ENCODE measurements around the gene HTR1B. TPM values are rescaled to one million over a fixed set of nuclear protein-coding genes. Genes with fewer than 3 reads are reported as not detected.

HTR1B gene
- total and polyA plus RNA-seq, 10 donors = 0.16 to 0.39 (median 0.20) TPM; not detected in 7

GRCh38 chr6:77445214-77445613 lies 18.1 kb downstream of the HTR1B start:
- intact Hi-C loops (cut with DNase I; ENCODE audit: low total_unique reads) = no loop called here
- WGBS, 5 donors = 37 to 60% (median 49%) methylated on average over 2 of the region's 2 CpGs
- H3K36me3 ChIP-seq = no peaks in the 10 kb centered on the region
- no peak for DNase-seq
- H3K4me1 ChIP-seq = no peaks in the 10 kb centered on the region
- H3K27ac ChIP-seq = no peak overlapping the region
- H3K9me3 ChIP-seq = peaks cover 0 to 8% (median 2%) of the 10 kb centered on the region in 8 donors
- H3K27me3 ChIP-seq (replicated peaks in 1 of 7) = no peaks in the 10 kb centered on the region
- H3K4me3 ChIP-seq = no peak overlapping the region
- TF ChIP-seq POLR2AphosphoS5 (IDR thresholded peaks at IDR 0.05) (no peak), POLR2A (IDR thresholded peaks at IDR 0.05) (no peak), CTCF (IDR thresholded peaks at IDR 0.05 in 8 of 11, conservative IDR thresholded peaks at IDR 0.05 in 3 of 11) (no peak)

GRCh38 chr6:77440206-77440976 lies 22.9 kb downstream of the HTR1B start:
- TF ChIP-seq POLR2AphosphoS5 (IDR thresholded peaks at IDR 0.05) (no peak), CTCF (IDR thresholded peaks at IDR 0.05 in 8 of 11, conservative IDR thresholded peaks at IDR 0.05 in 3 of 11) (no peak)
- WGBS, 5 donors = 55 to 73% (median 60%) methylated on average over 3 of the region's 3 CpGs
- intact Hi-C loops (cut with DNase I; ENCODE audit: low total_unique reads) = no loop called here
- H3K4me3 ChIP-seq = no peak overlapping the region
- no peaks in the 10 kb centered on the region for H3K36me3 ChIP-seq
- peaks cover 0 to 6% (median 2%) of the 10 kb centered on the region in 8 donors for H3K9me3 ChIP-seq
- H3K4me1 ChIP-seq = no peaks in the 10 kb centered on the region
- no peaks in the 10 kb centered on the region for H3K27me3 ChIP-seq (replicated peaks in 1 of 7)
- H3K27ac ChIP-seq = no peak overlapping the region
- no peak for DNase-seq

- Histone ChIP-seq H3K9me3 (no peaks in the 10 kb centered on the region), H3K36me3 (no peaks in the 10 kb centered on the region), H3K27me3 (replicated peaks in 1 of 7) (no peaks in the 10 kb centered on the region), H3K4me3 (no peak overlapping the region), H3K4me1 (no peaks in the 10 kb centered on the region), H3K27ac (no peak overlapping the region)
- DNase-seq = no peak
- intact Hi-C loops (cut with DNase I; ENCODE audit: low total_unique reads) = no loop called here
- no peak for TF ChIP-seq POLR2A (IDR thresholded peaks at IDR 0.05)
- no peak for TF ChIP-seq CTCF (IDR thresholded peaks at IDR 0.05 in 8 of 11, conservative IDR thresholded peaks at IDR 0.05 in 3 of 11)
- TF ChIP-seq POLR2AphosphoS5 (IDR thresholded peaks at IDR 0.05) = no peak
- 79 to 86% (median 84%) methylated on average over 4 of the region's 4 CpGs for WGBS, 5 donors
Observed at GRCh38 chr6:77433888-77434287, 29.4 kb downstream of the HTR1B start.

GRCh38 chr6:77430504-77430903 lies 32.8 kb downstream of the HTR1B start:
- Histone ChIP-seq H3K36me3 (no peaks in the 10 kb centered on the region), H3K4me1 (no peaks in the 10 kb centered on the region), H3K4me3 (no peak overlapping the region), H3K27ac (no peak overlapping the region), H3K27me3 (replicated peaks in 1 of 7) (no peaks in the 10 kb centered on the region), H3K9me3 (no peaks in the 10 kb centered on the region)
- intact Hi-C loops (cut with DNase I; ENCODE audit: low total_unique reads) = no loop called here
- no peak for DNase-seq
- 82 to 91% (median 86%) methylated on average over 3 of the region's 3 CpGs for WGBS, 5 donors
- TF ChIP-seq POLR2AphosphoS5 (IDR thresholded peaks at IDR 0.05) (no peak), POLR2A (IDR thresholded peaks at IDR 0.05) (no peak), CTCF (IDR thresholded peaks at IDR 0.05 in 8 of 11, conservative IDR thresholded peaks at IDR 0.05 in 3 of 11) (no peak)

Data from spleen (tissue), 11 donors.